Breast epithelium (tissue), 3 donors: ENCODE measurements around the gene CNGB1.

Experiments
- CTCF ChIP-seq, 3 donors: fragments of 450-650 bp; IDR thresholded peaks; one replicate each; pipeline ENCODE4 v1.5.1; 2016 to 2017; ENCODE audit warnings: antibody characterized with exemption in 3 of 3, mild to moderate bottlenecking in 3 of 3, moderate library complexity in 3 of 3
- POLR2A ChIP-seq: fragments of 450-650 bp; IDR thresholded peaks from one replicate; pipeline ENCODE4 v1.6.1; 2016; ENCODE audit warnings: antibody characterized with exemption, mild to moderate bottlenecking, moderate library complexity
- POLR2AphosphoS5 ChIP-seq, 3 donors: sonication (generic); formaldehyde crosslinking; IDR thresholded peaks; one replicate each; pipeline ENCODE4 v1.6.1; 2017; ENCODE audit warnings: antibody characterized with exemption in 3 of 3

- TF ChIP-seq CTCF (IDR thresholded peaks at IDR 0.05) (no peak), POLR2A (no peak), POLR2AphosphoS5 (IDR thresholded peaks at IDR 0.05) (no peak)
Measured at GRCh38 chr16:57920880-57921229, 50.1 kb downstream of the CNGB1 start.
